IMR-90 (cell line): Measurements from ENCODE around the gene VAT1L. TPM values are rescaled to one million over a fixed set of nuclear protein-coding genes. Genes with fewer than 3 reads are reported as not detected.

Experiments
- ATAC-seq: fragments of 200-7000 bp; cut with Tn5 transposase; 2 replicates; pipeline ENCODE4 v1.9.1; 2020; ENCODE audit warnings: low read depth, mild to moderate bottlenecking, moderate library complexity
- BruUV-seq: library from RNA; stranded (reverse); fragments of 400-500 nt; replicated peaks from 2 replicates; lab custom pipeline; 2021; lab: Mats Ljungman, UMichigan
- CTCF ChIA-PET: fragments of 300-600 bp; formaldehyde crosslinking; extraction: SDS; loops from one replicate; lab custom pipeline; 2021; ENCODE audit warnings: antibody characterized with exemption; lab: Yijun Ruan, JAX
- POLR2A ChIA-PET: fragments of 300-600 bp; sonication (Branson Sonifier 250); formaldehyde crosslinking; loops from one replicate; lab custom pipeline; 2022; ENCODE audit warnings: antibody characterized with exemption; ENCODE audit not compliant: unreplicated experiment; lab: Charles Lee
- DNase-seq: peaks from one replicate; pipeline ENCODE4 v3.0.0; 2013
- H2AFZ ChIP-seq: replicated peaks from 2 replicates; pipeline ENCODE3; 2013; ENCODE audit warnings: low read length, mild to moderate bottlenecking; ENCODE audit not compliant: poor library complexity
- H2AK5ac ChIP-seq: 2 replicates; pipeline ENCODE4 v1.6.1; 2013; ENCODE audit warnings: low read depth, low read length, inconsistent platforms
- H2AK9ac ChIP-seq: replicated peaks from 2 replicates; pipeline ENCODE3; 2013; ENCODE audit warnings: mild to moderate bottlenecking, low read depth, low read length, moderate library complexity; ENCODE audit not compliant: poor library complexity
- H2BK120ac ChIP-seq: 2 replicates; pipeline ENCODE4 v1.6.1; 2013; ENCODE audit warnings: low read depth, low read length, inconsistent platforms
- H2BK15ac ChIP-seq: 3 replicates; pipeline ENCODE4 v1.6.1; 2013; ENCODE audit warnings: low read depth, low read length, inconsistent platforms
- H2BK20ac ChIP-seq: 2 replicates; pipeline ENCODE4 v1.6.1; 2013; ENCODE audit warnings: low read depth, mild to moderate bottlenecking, inconsistent platforms, low read length, moderate library complexity
- H2BK5ac ChIP-seq: 2 replicates; pipeline ENCODE4 v1.6.1; 2013; ENCODE audit warnings: mild to moderate bottlenecking, low read depth, low read length, inconsistent platforms; ENCODE audit not compliant: poor library complexity, severe bottlenecking
- H3K14ac ChIP-seq: replicated peaks from 2 replicates; pipeline ENCODE4 v1.6.1; 2013; ENCODE audit warnings: low read depth, low read length, inconsistent platforms
- H3K18ac ChIP-seq: 2 replicates; pipeline ENCODE4 v1.6.1; 2013; ENCODE audit warnings: low read depth, low read length, control low read depth
- H3K23ac ChIP-seq: 2 replicates; pipeline ENCODE4 v1.6.1; 2013; ENCODE audit warnings: low read depth, low read length, inconsistent platforms
- H3K27ac ChIP-seq: 2 replicates; pipeline ENCODE4 v1.5.1; 2013; ENCODE audit warnings: mild to moderate bottlenecking, control low read depth, low read length; ENCODE audit not compliant: insufficient read depth
- H3K27me3 ChIP-seq: 2 replicates; pipeline ENCODE4 v1.6.1; 2013; ENCODE audit warnings: low read length; ENCODE audit not compliant: control insufficient read depth, insufficient read depth
- H3K36me3 ChIP-seq: 2 replicates; pipeline ENCODE4 v1.6.1; 2013; ENCODE audit warnings: low read length, mixed read lengths; ENCODE audit not compliant: control insufficient read depth, insufficient read depth
- H3K4ac ChIP-seq: 2 replicates; pipeline ENCODE4 v1.6.1; 2013; ENCODE audit warnings: low read depth, low read length, inconsistent platforms
- H3K4me1 ChIP-seq: 2 replicates; pipeline ENCODE4 v1.6.1; 2013; ENCODE audit warnings: low read length, mixed read lengths; ENCODE audit not compliant: control insufficient read depth, insufficient read depth
- H3K4me2 ChIP-seq: 2 replicates; pipeline ENCODE4 v1.6.1; 2013; ENCODE audit warnings: low read depth, mild to moderate bottlenecking, control low read depth, low read length, moderate library complexity
- H3K4me3 ChIP-seq: 2 replicates; pipeline ENCODE4 v1.5.1; 2013; ENCODE audit warnings: low read depth, mild to moderate bottlenecking, control low read depth, low read length, moderate library complexity; ENCODE audit not compliant: insufficient read depth
- H3K56ac ChIP-seq: 2 replicates; pipeline ENCODE4 v1.6.1; 2013; ENCODE audit warnings: low read length, inconsistent platforms; ENCODE audit not compliant: insufficient read depth; ENCODE audit errors: extremely low read depth
- H3K79me1 ChIP-seq, 2 experiments: 2 replicates each; pipeline ENCODE4 v1.6.1; 2013; ENCODE audit warnings: low read length in 2 of 2, inconsistent platforms in 1 of 2, low read depth in 1 of 2
- H3K9ac ChIP-seq: 2 replicates; pipeline ENCODE4 v1.6.1; 2013; ENCODE audit warnings: low read depth, low read length, control low read depth
- H3K9me1 ChIP-seq: 2 replicates; pipeline ENCODE4 v1.6.1; 2013; ENCODE audit warnings: low read length, inconsistent platforms; ENCODE audit not compliant: insufficient read depth
- H3K9me3 ChIP-seq: 2 replicates; pipeline ENCODE4 v1.6.1; 2013; ENCODE audit warnings: low read length; ENCODE audit not compliant: control insufficient read depth, insufficient read depth
- H4K20me1 ChIP-seq: 2 replicates; pipeline ENCODE4 v1.6.1; 2013; ENCODE audit warnings: low read length, inconsistent platforms; ENCODE audit not compliant: insufficient read depth
- H4K5ac ChIP-seq: 2 replicates; pipeline ENCODE4 v1.6.1; 2013; ENCODE audit warnings: mild to moderate bottlenecking, low read depth, low read length, control low read depth
- H4K8ac ChIP-seq, 2 experiments: 2 replicates each; pipeline ENCODE4 v1.6.1; 2013; ENCODE audit warnings: low read depth in 2 of 2, low read length in 2 of 2, control low read depth in 1 of 2, inconsistent platforms in 1 of 2
- H4K91ac ChIP-seq: 2 replicates; pipeline ENCODE4 v1.6.1; 2013; ENCODE audit warnings: low read depth, low read length, inconsistent platforms; ENCODE audit not compliant: insufficient read depth
- BHLHE40 ChIP-seq: fragments of 150-350 bp; IDR thresholded peaks from 2 replicates; pipeline ENCODE4 v1.6.1; 2016; ENCODE audit warnings: mild to moderate bottlenecking, low read depth, low read length
- CEBPB ChIP-seq: IDR thresholded peaks from 2 replicates; pipeline ENCODE4 v1.6.1; 2012; ENCODE audit warnings: low read depth, low read length, improper control_type of control experiment
- CHD1 ChIP-seq: IDR thresholded peaks from 2 replicates; pipeline ENCODE4 v1.6.1; 2012; ENCODE audit warnings: low read depth, low read length, improper control_type of control experiment
- FOS ChIP-seq: fragments of 150-350 bp; IDR thresholded peaks from 2 replicates; pipeline ENCODE4 v1.6.1; 2016; ENCODE audit warnings: low read depth, low read length
- MAFK ChIP-seq: IDR thresholded peaks from 2 replicates; pipeline ENCODE4 v1.6.1; 2012; ENCODE audit warnings: low read depth, low read length, improper control_type of control experiment
- MAZ ChIP-seq: IDR thresholded peaks from 2 replicates; pipeline ENCODE4 v1.6.1; 2012; ENCODE audit warnings: low read depth, mild to moderate bottlenecking, low read length, improper control_type of control experiment, moderate library complexity, borderline replicate concordance
- MXI1 ChIP-seq: IDR thresholded peaks from 2 replicates; pipeline ENCODE4 v1.6.1; 2012; ENCODE audit warnings: low read depth, mild to moderate bottlenecking, low read length, moderate library complexity, borderline replicate concordance
- NFE2L2 ChIP-seq: fragments of 150-350 bp; IDR thresholded peaks from 2 replicates; pipeline ENCODE4 v1.6.1; 2016; ENCODE audit warnings: low read depth, mild to moderate bottlenecking, low read length
- POLR2A ChIP-seq: IDR thresholded peaks from 2 replicates; pipeline ENCODE4 v1.6.1; 2012; ENCODE audit warnings: mild to moderate bottlenecking, low read depth, low read length
- RAD21 ChIP-seq: IDR thresholded peaks from 2 replicates; pipeline ENCODE4 v1.6.1; 2012; ENCODE audit warnings: low read length, improper control_type of control experiment
- RCOR1 ChIP-seq: IDR thresholded peaks from 2 replicates; pipeline ENCODE4 v1.6.1; 2012; ENCODE audit warnings: mild to moderate bottlenecking, low read length, improper control_type of control experiment; ENCODE audit not compliant: insufficient replicate concordance
- RFX5 ChIP-seq: IDR thresholded peaks from 2 replicates; pipeline ENCODE4 v1.8.0; 2012; ENCODE audit warnings: low read depth, mild to moderate bottlenecking, low read length, moderate library complexity
- WGBS, 2 experiments: methylation state at CpG; one replicate each; pipeline versions ENCODE4 v1.1.5 to v1.1.7; 2013; ENCODE audit warnings: missing lambda C conversion rate in 2 of 2; ENCODE audit not compliant: insufficient read length in 1 of 2; ENCODE audit errors: extremely low coverage in 2 of 2; 5-methylcytosine and 5-hydroxymethylcytosine counted together
- dilution Hi-C: fragments of 300-500 bp; cut with HindIII; formaldehyde crosslinking; loops from one replicate; pipeline ENCODE4 v1.14.3; 2018; ENCODE audit warnings: low sequenced_read_pairs; ENCODE audit not compliant: unreplicated experiment
- in situ Hi-C: fragments of 300-500 bp; cut with MboI; formaldehyde crosslinking; loops from 3 replicates; pipeline ENCODE4 v1.14.3; 2019; ENCODE audit warnings: low sequenced_read_pairs, inconsistent platforms, mixed read lengths
- intact Hi-C: fragments of 100-400 bp; cut with micrococcal nuclease; formaldehyde crosslinking; loops from 2 replicates; pipeline ENCODE4 v1.10.0; 2022
- polyA plus RNA-seq, 3 experiments: library from polyadenylated mRNA; depleted of rRNA; stranded (reverse); fragments of >200 nt; gene quantifications; 2 replicates each; pipeline ENCODE4 v1.2.3, GENCODE V29; 2012; ENCODE audit warnings: low replicate concordance in 1 of 3
- total RNA-seq: library from RNA; depleted of rRNA; stranded (reverse); fragments of >200 nt; gene quantifications from 2 replicates; pipeline ENCODE4 v1.2.3, GENCODE V29; 2012
- TF ChIP-seq, protein P1 (sequence below): fragments of 150-350 bp; IDR thresholded peaks from 2 replicates; pipeline ENCODE4 v1.6.1; 2016; ENCODE audit warnings: low read depth, mild to moderate bottlenecking, low read length, moderate library complexity, borderline replicate concordance
- TF ChIP-seq, protein P2 (sequence below): conservative IDR thresholded peaks from 2 replicates; pipeline ENCODE4 v1.5.1; 2012; ENCODE audit warnings: mild to moderate bottlenecking, low read depth, low read length, improper control_type of control experiment

The VAT1L gene
- total and polyA plus RNA-seq, 2 of the 4 experiments (the other 2 are of a cell fraction): 15.4 to 18.5 TPM

DNA sequence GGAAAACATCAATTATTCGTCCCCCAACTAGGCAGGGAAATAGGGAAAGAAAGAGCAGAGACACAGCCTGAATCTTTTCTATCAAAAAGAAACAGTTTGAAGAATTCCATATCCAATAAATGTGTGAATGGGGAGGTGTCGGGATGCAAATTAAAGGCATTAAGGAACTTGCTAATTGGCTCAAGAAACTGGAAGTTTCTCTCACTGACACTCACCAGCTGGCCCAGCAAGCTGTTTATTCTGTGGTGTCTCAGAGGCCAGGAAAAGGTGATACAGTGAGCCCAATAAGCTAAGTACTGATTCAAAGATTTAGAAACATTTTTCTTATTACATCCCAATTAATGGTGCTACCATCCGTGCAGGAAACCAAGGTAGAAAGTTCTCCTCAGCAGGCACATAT is 129.6 kb downstream of the VAT1L start:
- dilution Hi-C loops: no loop called here
- no peak for ATAC-seq

More for the DNA sequence above, 129.6 kb downstream of the VAT1L start:
- peaks cover 11% of the 10 kb centered on the region for H3K9me1 ChIP-seq
- WGBS, 2 experiments: 90% methylated on average over 1 of the region's 3 CpGs; no CpG with 5 or more reads in 1 of the 2 experiments
- H3K9me3 ChIP-seq: no peaks in the 10 kb centered on the region
- H3K14ac ChIP-seq: no peak overlapping the region
- POLR2A ChIA-PET: interaction anchor here (0.9 kb wide), 1 partner anchor 33 kb away, joined by 4 read pairs; no protein-coding TSS in a partner anchor
- 0 out of 4 replicates have a peak overlapping the region, but pooled peaks of 1 of the 2 experiments have one; percentile 1 for H4K8ac ChIP-seq
- peaks cover 16% of the 10 kb centered on the region for H3K4me1 ChIP-seq
- H2BK5ac ChIP-seq: no peak overlapping the region
- no peak overlapping the region for H2AK9ac ChIP-seq
- no peak overlapping the region for H3K9ac ChIP-seq
- no peak overlapping the region for H3K4me3 ChIP-seq
- H2BK20ac ChIP-seq: peak overlapping the region; percentile 91; the same call in 1 of the 2 replicates
- peak overlapping the region; percentile 56 for H3K4ac ChIP-seq
- in situ Hi-C loops (no loop called here), intact Hi-C loops (no loop called here)
- H2BK120ac ChIP-seq: peak overlapping the region; percentile 88
- no TSS peak for BruUV-seq
- H3K23ac ChIP-seq: peak overlapping the region; percentile 36; the same call in 1 of the 2 replicates
- H4K5ac ChIP-seq: no peak overlapping the region
- H2AK5ac ChIP-seq: 0 out of 2 replicates have a peak overlapping the region, but pooled peaks have one; percentile 86
- H3K18ac ChIP-seq: peak overlapping the region; percentile 83
- H3K36me3 ChIP-seq: no peaks in the 10 kb centered on the region
- H2BK15ac ChIP-seq: peak overlapping the region; percentile 63; the same call in 1 of the 3 replicates
- no peak overlapping the region for H3K27ac ChIP-seq
- H2AFZ ChIP-seq: no peak overlapping the region
- CTCF ChIA-PET: no interaction called here
- no peaks in the 10 kb centered on the region for H3K27me3 ChIP-seq
- no peaks in the 10 kb centered on the region for H4K20me1 ChIP-seq
- no peak for DNase-seq
- TF ChIP-seq FOS (no peak), MXI1 (no peak), RFX5 (no peak), POLR2A (no peak), RAD21 (no peak), MAZ (no peak), CEBPB (no peak), CHD1 (no peak), BHLHE40 (no peak), NFE2L2 (no peak), RCOR1 (no peak), MAFK (no peak)
- TF ChIP-seq, protein P1, sequence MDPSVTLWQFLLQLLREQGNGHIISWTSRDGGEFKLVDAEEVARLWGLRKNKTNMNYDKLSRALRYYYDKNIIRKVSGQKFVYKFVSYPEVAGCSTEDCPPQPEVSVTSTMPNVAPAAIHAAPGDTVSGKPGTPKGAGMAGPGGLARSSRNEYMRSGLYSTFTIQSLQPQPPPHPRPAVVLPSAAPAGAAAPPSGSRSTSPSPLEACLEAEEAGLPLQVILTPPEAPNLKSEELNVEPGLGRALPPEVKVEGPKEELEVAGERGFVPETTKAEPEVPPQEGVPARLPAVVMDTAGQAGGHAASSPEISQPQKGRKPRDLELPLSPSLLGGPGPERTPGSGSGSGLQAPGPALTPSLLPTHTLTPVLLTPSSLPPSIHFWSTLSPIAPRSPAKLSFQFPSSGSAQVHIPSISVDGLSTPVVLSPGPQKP: no peak
- TF ChIP-seq, protein P2, sequence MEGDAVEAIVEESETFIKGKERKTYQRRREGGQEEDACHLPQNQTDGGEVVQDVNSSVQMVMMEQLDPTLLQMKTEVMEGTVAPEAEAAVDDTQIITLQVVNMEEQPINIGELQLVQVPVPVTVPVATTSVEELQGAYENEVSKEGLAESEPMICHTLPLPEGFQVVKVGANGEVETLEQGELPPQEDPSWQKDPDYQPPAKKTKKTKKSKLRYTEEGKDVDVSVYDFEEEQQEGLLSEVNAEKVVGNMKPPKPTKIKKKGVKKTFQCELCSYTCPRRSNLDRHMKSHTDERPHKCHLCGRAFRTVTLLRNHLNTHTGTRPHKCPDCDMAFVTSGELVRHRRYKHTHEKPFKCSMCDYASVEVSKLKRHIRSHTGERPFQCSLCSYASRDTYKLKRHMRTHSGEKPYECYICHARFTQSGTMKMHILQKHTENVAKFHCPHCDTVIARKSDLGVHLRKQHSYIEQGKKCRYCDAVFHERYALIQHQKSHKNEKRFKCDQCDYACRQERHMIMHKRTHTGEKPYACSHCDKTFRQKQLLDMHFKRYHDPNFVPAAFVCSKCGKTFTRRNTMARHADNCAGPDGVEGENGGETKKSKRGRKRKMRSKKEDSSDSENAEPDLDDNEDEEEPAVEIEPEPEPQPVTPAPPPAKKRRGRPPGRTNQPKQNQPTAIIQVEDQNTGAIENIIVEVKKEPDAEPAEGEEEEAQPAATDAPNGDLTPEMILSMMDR: no peak
- H3K56ac ChIP-seq: no peak overlapping the region
- H4K91ac ChIP-seq: no peak overlapping the region; the same call in 1 of the 2 replicates
- H3K4me2 ChIP-seq: no peak overlapping the region
- H3K79me1 ChIP-seq: no peaks in the 10 kb centered on the region
